Fibroblast of skin of right biceps (primary cell): Measurements from ENCODE around the gene LCN1.
"Not testable (repeated sequence)": the region's sequence is repeated elsewhere in the genome, so short reads cannot be mapped to it uniquely, and the experiment has no call there.

Experiments
- DNase-seq: peaks from one replicate; pipeline ENCODE4 v3.0.0-alpha.2; 2013

LCN1 gene

GRCh38 chr9:135505406-135506187 is 15.6 kb upstream of the LCN1 start:
- no peak for DNase-seq

- DNase-seq: no peak
Observed at GRCh38 chr9:135506327-135507103, 14.7 kb upstream of the LCN1 start.

- no peak for DNase-seq
Observed at GRCh38 chr9:135507104-135508035, 13.9 kb upstream of the LCN1 start.

- no peak for DNase-seq
Observed at GRCh38 chr9:135508211-135508820, 12.9 kb upstream of the LCN1 start.

GRCh38 chr9:135509458-135509857 is 11.8 kb upstream of the LCN1 start:
- no peak for DNase-seq

GRCh38 chr9:135512241-135512603 is 9.0 kb upstream of the LCN1 start:
- DNase-seq: no peak

- DNase-seq: no peak
Observed at GRCh38 chr9:135512904-135513303, 8.3 kb upstream of the LCN1 start.

- DNase-seq: no peak
Observed at GRCh38 chr9:135513351-135513846, 7.8 kb upstream of the LCN1 start.

GRCh38 chr9:135513906-135514305 is 7.3 kb upstream of the LCN1 start:
- not testable (repeated sequence) for DNase-seq

GRCh38 chr9:135514342-135515082 is 6.7 kb upstream of the LCN1 start:
- DNase-seq: no peak

GRCh38 chr9:135515083-135515951 is 5.9 kb upstream of the LCN1 start:
- no peak for DNase-seq

- DNase-seq: no peak
Observed at GRCh38 chr9:135516132-135516860, 4.9 kb upstream of the LCN1 start.

GRCh38 chr9:135517407-135517822 is 3.8 kb upstream of the LCN1 start:
- no peak for DNase-seq

- no peak for DNase-seq
Observed at GRCh38 chr9:135519179-135519971, 1.9 kb upstream of the LCN1 start.

- no peak for DNase-seq
Observed at GRCh38 chr9:135521608-135522095, 412 bp downstream of the LCN1 start.

- no peak for DNase-seq
Observed at GRCh38 chr9:135522137-135522877, 1.1 kb downstream of the LCN1 start.

- no peak for DNase-seq
Observed at GRCh38 chr9:135522931-135523330, 1.7 kb downstream of the LCN1 start.

- DNase-seq: no peak
Observed at GRCh38 chr9:135523521-135524129, 2.4 kb downstream of the LCN1 start.
